ENCODE measurements around the gene ATPAF1.

ATPAF1 gene

GRCh38 chr1:46623743-46624644 lies 44.2 kb downstream of the ATPAF1 start:
- Mint-ChIP-seq H3K4me1 (peaks cover 16% of the 10 kb centered on the region), H3K9me3 (no peaks in the 10 kb centered on the region), H3K4me3 (no peak overlapping the region), H3K27ac (peak overlapping the region; percentile 2 to 42 (median 38)), H3K27me3 (ENCODE audit: low read depth) (peaks cover 6% of the 10 kb centered on the region), H3K36me3 (ENCODE audit: low read depth) (peaks cover 6% of the 10 kb centered on the region)
- TF ChIP-seq CTCF (IDR thresholded peaks at IDR 0.05; ENCODE audit: unreplicated experiment in 3 of 3), result no peak

- Mint-ChIP-seq H3K9me3 (no peaks in the 10 kb centered on the region), H3K27ac (peak overlapping the region in 2 of 3 experiments; percentile 41 to 79), H3K36me3 (ENCODE audit: low read depth) (no peaks in the 10 kb centered on the region), H3K4me3 (no peak overlapping the region), H3K27me3 (ENCODE audit: low read depth) (peaks cover 6% of the 10 kb centered on the region), H3K4me1 (peaks cover 17% of the 10 kb centered on the region)
- TF ChIP-seq CTCF (IDR thresholded peaks at IDR 0.05; ENCODE audit: unreplicated experiment in 3 of 3), result no peak
These were observed 45.8 kb downstream of the ATPAF1 start for GRCh38 chr1:46622344-46622743.

GRCh38 chr1:46621930-46622329 lies 46.2 kb downstream of the ATPAF1 start:
- H3K9me3 Mint-ChIP-seq, result no peaks in the 10 kb centered on the region
- peaks cover 6% of the 10 kb centered on the region for H3K27me3 Mint-ChIP-seq (ENCODE audit: low read depth)
- H3K27ac Mint-ChIP-seq, result peak overlapping the region in 2 of 3 experiments; percentile 41 to 79
- H3K4me3 Mint-ChIP-seq, result no peak overlapping the region
- no peak for TF ChIP-seq CTCF (IDR thresholded peaks at IDR 0.05; ENCODE audit: unreplicated experiment in 3 of 3)
- peaks cover 21% of the 10 kb centered on the region for H3K4me1 Mint-ChIP-seq
- no peaks in the 10 kb centered on the region for H3K36me3 Mint-ChIP-seq (ENCODE audit: low read depth)

GRCh38 chr1:46619656-46620258 lies 48.4 kb downstream of the ATPAF1 start:
- Mint-ChIP-seq H3K4me3 (no peak overlapping the region), H3K27ac (no peak overlapping the region), H3K4me1 (peaks cover 35% of the 10 kb centered on the region), H3K9me3 (no peaks in the 10 kb centered on the region), H3K36me3 (ENCODE audit: low read depth) (no peaks in the 10 kb centered on the region), H3K27me3 (ENCODE audit: low read depth) (peaks cover 6% of the 10 kb centered on the region)
- TF ChIP-seq CTCF (IDR thresholded peaks at IDR 0.05; ENCODE audit: unreplicated experiment in 3 of 3), result no peak

- H3K4me1 Mint-ChIP-seq, result peaks cover 31% of the 10 kb centered on the region
- H3K9me3 Mint-ChIP-seq, result no peaks in the 10 kb centered on the region
- no peak for TF ChIP-seq CTCF (IDR thresholded peaks at IDR 0.05; ENCODE audit: unreplicated experiment in 3 of 3)
- H3K4me3 Mint-ChIP-seq, result peak overlapping the region in 2 of 3 experiments; percentile 11 to 43
- peaks cover 6% of the 10 kb centered on the region for H3K27me3 Mint-ChIP-seq (ENCODE audit: low read depth)
- H3K27ac Mint-ChIP-seq, result peak overlapping the region in 1 of 3 experiments; percentile 28
- no peaks in the 10 kb centered on the region for H3K36me3 Mint-ChIP-seq (ENCODE audit: low read depth)
These were observed 49.3 kb downstream of the ATPAF1 start for GRCh38 chr1:46618754-46619415.
